Erythroblast (primary cell): Measurements from ENCODE around the gene ELAVL2.

Source experiments
- GATA1 ChIP-seq: IDR thresholded peaks from 2 replicates; pipeline ENCODE4 v1.6.1; 2011; ENCODE audit warnings: low read depth, mild to moderate bottlenecking, control low read depth, low read length, moderate library complexity
- POLR2A ChIP-seq: IDR thresholded peaks from 2 replicates; pipeline ENCODE4 v1.6.1; 2011; ENCODE audit warnings: mild to moderate bottlenecking, low read length

DNA sequence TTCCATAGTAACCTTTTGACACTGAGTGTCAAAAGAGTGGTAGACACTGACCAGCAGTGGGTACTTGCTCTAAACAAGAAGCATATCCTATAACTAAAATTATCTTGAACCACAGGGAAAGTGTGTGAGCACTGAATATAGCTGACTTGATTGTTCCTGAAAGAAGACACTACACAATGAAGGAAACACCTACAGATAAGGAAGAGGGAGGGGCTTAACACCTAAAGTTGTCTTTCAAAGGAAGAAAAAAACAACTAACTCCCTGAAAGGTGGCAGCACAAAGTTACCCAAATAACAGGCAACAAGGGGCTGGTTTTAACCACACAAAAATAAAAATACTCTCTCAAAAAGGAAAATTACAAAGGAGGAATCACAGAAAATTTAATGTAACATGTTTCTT lies 6.6 kb downstream of the ELAVL2 start:
- TF ChIP-seq POLR2A = no peak
- no peak for TF ChIP-seq GATA1
